HepG2 (cell line): Measurements from ENCODE around the gene ZC3H8. TPM values are rescaled to one million over a fixed set of nuclear protein-coding genes. Genes with fewer than 3 reads are reported as not detected.

ENCODE experiments used
- FOXA3 ChIP-seq: IDR thresholded peaks from 2 replicates; pipeline ENCODE4 v1.6.1; 2016; ENCODE audit warnings: missing genetic modification reagents, missing compliant biosample characterization
- KLF15 ChIP-seq: sonication (generic); formaldehyde crosslinking; IDR thresholded peaks from 2 replicates; pipeline ENCODE4 v1.8.1; 2023; ENCODE audit warnings: borderline replicate concordance, mild to moderate bottlenecking, inconsistent platforms, missing genetic modification reagents, mixed read lengths
- MEIS2 ChIP-seq: sonication (generic); formaldehyde crosslinking; IDR thresholded peaks from 2 replicates; pipeline ENCODE4 v1.9.0; 2021; ENCODE audit warnings: mild to moderate bottlenecking, missing genetic modification reagents
- NR2F1 ChIP-seq, 2 experiments: fragments of 450-650 bp in 1 of 2; formaldehyde crosslinking in 1 of 2; IDR thresholded peaks; 2 replicates each; pipeline versions ENCODE4 v1.5.0 to v1.6.1; 2016 to 2020; ENCODE audit warnings: mild to moderate bottlenecking in 1 of 2, missing compliant biosample characterization in 1 of 2, missing genetic modification reagents in 1 of 2, moderate library complexity in 1 of 2
- PREB ChIP-seq: sonication (generic); formaldehyde crosslinking; IDR thresholded peaks from 2 replicates; pipeline ENCODE4 v1.4.0; 2020; ENCODE audit warnings: missing genetic modification reagents
- RBM22 ChIP-seq: fragments of 200-400 bp; formaldehyde crosslinking; optimal IDR thresholded peaks from 2 replicates; pipeline ENCODE3; 2017; ENCODE audit warnings: mild to moderate bottlenecking, low read length, moderate library complexity
- SATB2 ChIP-seq: sonication (generic); formaldehyde crosslinking; IDR thresholded peaks from 2 replicates; pipeline ENCODE4 v1.5.0; 2020; ENCODE audit warnings: missing genetic modification reagents
- TEAD3 ChIP-seq: optimal IDR thresholded peaks from 2 replicates; pipeline ENCODE3; 2016; ENCODE audit warnings: borderline replicate concordance
- TRIM22 ChIP-seq: fragments of 450-650 bp; IDR thresholded peaks from 2 replicates; pipeline ENCODE4 v1.6.1; 2017
- polyA plus RNA-seq, 8 experiments: library from polyadenylated mRNA; depleted of rRNA in 3 of 8; stranded (reverse) in 7 of 8; unstranded in 1 of 8; fragments of >200 nt; fragmentation: Illumina TruSeq in 4 of 8; extraction: Trizol in 4 of 8; gene quantifications; 2 replicates each; pipeline versions ENCODE4 v1.2.1 to v1.2.3, GENCODE V29; 2011 to 2016; ENCODE audit warnings: low read depth in 4 of 8, missing spikeins in 1 of 8, mixed read lengths in 1 of 8; ENCODE audit not compliant: insufficient read depth in 1 of 8
- total RNA-seq, 5 experiments: library from RNA; depleted of rRNA; stranded (reverse); fragments of >200 nt; fragmentation: Illumina TruSeq; extraction: Trizol; gene quantifications; 2 replicates each; pipeline ENCODE4 v1.2.3, GENCODE V29; 2016; ENCODE audit warnings: low read depth in 1 of 5
- TF ChIP-seq, protein P1 (sequence below): IDR thresholded peaks from 2 replicates; pipeline ENCODE4 v1.6.1; 2016; ENCODE audit warnings: low read depth, missing genetic modification reagents, missing compliant biosample characterization
- TF ChIP-seq, protein P2 (sequence below), 2 experiments: sonication (generic) in 1 of 2; formaldehyde crosslinking in 1 of 2; IDR thresholded peaks; 2 replicates each; pipeline versions ENCODE4 v1.4.0 to v1.6.1; 2016 to 2020; ENCODE audit warnings: borderline replicate concordance in 1 of 2, low read depth in 1 of 2, mild to moderate bottlenecking in 1 of 2, missing genetic modification reagents in 1 of 2
- TF ChIP-seq, protein P3 (sequence below): sonication (generic); formaldehyde crosslinking; IDR thresholded peaks from 2 replicates; pipeline ENCODE4 v1.5.0; 2020; ENCODE audit warnings: mild to moderate bottlenecking, missing genetic modification reagents

ZC3H8 gene
- total and polyA plus RNA-seq, 2 of the 13 experiments (the other 11 are each of a cell fraction or from before 2014, with no cell fraction given), result 4.5 to 17.0 TPM

DNA sequence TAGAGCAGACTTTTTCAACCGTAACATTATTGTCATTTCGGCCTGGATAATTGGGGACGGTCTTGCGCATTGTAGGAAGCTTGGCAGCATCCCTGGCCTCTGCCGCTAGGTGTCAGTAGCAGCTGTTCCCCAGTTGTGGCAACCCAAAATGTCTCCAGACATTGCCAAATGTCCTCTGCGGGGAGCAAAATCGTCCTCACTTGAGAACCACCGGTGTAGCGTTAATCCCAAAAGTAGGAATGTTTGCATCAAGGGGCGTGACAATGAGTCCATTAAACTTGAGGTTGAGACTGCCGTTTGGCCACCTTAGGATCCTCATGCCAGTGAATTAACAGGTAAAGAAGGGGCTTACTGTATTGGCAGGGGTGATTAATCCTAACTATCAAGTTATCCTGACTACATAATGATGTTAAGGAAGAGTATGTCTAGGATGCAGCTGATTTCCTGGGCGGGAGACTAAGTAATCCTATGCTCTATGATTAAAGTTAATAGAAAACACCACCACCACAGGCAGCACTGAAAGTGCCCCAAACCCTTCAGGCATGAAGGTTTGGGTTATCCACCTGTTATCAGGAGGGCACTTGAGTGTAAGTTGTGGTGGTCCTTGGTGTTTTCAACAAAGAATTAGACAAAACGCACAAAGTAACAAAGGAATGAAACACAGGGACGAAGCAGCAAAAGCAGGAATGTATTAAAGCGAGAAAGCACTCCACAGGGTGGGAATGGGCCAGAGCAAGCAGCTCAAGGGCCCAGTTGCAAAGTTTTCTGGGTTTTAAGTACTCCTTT lies 4.9 kb upstream of the ZC3H8 start (continued):
- TF ChIP-seq, protein P1, sequence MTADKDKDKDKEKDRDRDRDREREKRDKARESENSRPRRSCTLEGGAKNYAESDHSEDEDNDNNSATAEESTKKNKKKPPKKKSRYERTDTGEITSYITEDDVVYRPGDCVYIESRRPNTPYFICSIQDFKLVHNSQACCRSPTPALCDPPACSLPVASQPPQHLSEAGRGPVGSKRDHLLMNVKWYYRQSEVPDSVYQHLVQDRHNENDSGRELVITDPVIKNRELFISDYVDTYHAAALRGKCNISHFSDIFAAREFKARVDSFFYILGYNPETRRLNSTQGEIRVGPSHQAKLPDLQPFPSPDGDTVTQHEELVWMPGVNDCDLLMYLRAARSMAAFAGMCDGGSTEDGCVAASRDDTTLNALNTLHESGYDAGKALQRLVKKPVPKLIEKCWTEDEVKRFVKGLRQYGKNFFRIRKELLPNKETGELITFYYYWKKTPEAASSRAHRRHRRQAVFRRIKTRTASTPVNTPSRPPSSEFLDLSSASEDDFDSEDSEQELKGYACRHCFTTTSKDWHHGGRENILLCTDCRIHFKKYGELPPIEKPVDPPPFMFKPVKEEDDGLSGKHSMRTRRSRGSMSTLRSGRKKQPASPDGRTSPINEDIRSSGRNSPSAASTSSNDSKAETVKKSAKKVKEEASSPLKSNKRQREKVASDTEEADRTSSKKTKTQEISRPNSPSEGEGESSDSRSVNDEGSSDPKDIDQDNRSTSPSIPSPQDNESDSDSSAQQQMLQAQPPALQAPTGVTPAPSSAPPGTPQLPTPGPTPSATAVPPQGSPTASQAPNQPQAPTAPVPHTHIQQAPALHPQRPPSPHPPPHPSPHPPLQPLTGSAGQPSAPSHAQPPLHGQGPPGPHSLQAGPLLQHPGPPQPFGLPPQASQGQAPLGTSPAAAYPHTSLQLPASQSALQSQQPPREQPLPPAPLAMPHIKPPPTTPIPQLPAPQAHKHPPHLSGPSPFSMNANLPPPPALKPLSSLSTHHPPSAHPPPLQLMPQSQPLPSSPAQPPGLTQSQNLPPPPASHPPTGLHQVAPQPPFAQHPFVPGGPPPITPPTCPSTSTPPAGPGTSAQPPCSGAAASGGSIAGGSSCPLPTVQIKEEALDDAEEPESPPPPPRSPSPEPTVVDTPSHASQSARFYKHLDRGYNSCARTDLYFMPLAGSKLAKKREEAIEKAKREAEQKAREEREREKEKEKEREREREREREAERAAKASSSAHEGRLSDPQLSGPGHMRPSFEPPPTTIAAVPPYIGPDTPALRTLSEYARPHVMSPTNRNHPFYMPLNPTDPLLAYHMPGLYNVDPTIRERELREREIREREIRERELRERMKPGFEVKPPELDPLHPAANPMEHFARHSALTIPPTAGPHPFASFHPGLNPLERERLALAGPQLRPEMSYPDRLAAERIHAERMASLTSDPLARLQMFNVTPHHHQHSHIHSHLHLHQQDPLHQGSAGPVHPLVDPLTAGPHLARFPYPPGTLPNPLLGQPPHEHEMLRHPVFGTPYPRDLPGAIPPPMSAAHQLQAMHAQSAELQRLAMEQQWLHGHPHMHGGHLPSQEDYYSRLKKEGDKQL (CRISPR knock-in tag), result no peak
- TF ChIP-seq, protein P2, sequence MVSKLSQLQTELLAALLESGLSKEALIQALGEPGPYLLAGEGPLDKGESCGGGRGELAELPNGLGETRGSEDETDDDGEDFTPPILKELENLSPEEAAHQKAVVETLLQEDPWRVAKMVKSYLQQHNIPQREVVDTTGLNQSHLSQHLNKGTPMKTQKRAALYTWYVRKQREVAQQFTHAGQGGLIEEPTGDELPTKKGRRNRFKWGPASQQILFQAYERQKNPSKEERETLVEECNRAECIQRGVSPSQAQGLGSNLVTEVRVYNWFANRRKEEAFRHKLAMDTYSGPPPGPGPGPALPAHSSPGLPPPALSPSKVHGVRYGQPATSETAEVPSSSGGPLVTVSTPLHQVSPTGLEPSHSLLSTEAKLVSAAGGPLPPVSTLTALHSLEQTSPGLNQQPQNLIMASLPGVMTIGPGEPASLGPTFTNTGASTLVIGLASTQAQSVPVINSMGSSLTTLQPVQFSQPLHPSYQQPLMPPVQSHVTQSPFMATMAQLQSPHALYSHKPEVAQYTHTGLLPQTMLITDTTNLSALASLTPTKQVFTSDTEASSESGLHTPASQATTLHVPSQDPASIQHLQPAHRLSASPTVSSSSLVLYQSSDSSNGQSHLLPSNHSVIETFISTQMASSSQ (IDR thresholded peaks at IDR 0.05; ENCODE audit: low read depth), result no peak
- TF ChIP-seq, protein P2 (CRISPR knock-in tag; IDR thresholded peaks at IDR 0.05; ENCODE audit: borderline replicate concordance), result no peak
- TF ChIP-seq PREB, result no peak
- no peak for TF ChIP-seq RBM22
- TF ChIP-seq MEIS2 (CRISPR knock-in tag), result no peak
- TF ChIP-seq TEAD3 (CRISPR knock-in tag), result peak; percentile 80
- TF ChIP-seq, protein P3, sequence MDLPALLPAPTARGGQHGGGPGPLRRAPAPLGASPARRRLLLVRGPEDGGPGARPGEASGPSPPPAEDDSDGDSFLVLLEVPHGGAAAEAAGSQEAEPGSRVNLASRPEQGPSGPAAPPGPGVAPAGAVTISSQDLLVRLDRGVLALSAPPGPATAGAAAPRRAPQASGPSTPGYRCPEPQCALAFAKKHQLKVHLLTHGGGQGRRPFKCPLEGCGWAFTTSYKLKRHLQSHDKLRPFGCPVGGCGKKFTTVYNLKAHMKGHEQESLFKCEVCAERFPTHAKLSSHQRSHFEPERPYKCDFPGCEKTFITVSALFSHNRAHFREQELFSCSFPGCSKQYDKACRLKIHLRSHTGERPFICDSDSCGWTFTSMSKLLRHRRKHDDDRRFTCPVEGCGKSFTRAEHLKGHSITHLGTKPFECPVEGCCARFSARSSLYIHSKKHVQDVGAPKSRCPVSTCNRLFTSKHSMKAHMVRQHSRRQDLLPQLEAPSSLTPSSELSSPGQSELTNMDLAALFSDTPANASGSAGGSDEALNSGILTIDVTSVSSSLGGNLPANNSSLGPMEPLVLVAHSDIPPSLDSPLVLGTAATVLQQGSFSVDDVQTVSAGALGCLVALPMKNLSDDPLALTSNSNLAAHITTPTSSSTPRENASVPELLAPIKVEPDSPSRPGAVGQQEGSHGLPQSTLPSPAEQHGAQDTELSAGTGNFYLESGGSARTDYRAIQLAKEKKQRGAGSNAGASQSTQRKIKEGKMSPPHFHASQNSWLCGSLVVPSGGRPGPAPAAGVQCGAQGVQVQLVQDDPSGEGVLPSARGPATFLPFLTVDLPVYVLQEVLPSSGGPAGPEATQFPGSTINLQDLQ (CRISPR knock-in tag), result no peak
- TF ChIP-seq NR2F1 (CRISPR knock-in tag; IDR thresholded peaks at IDR 0.05), result no peak; a peak in 1 of 4 replicates
- TF ChIP-seq TRIM22, result no peak
- TF ChIP-seq KLF15, result no peak
- peak; percentile 38 for TF ChIP-seq FOXA3 (CRISPR knock-in tag)
- no peak for TF ChIP-seq SATB2 (CRISPR knock-in tag)
